Germinal center (tissue), 1 donor: ENCODE results near the gene ARMC7.
"Not testable (repeated sequence)": the region's sequence is repeated elsewhere in the genome, so short reads cannot be mapped to it uniquely, and the experiment has no call there.

Experiments used
- DNase-seq: peaks from one replicate; pipeline ENCODE4 v3.0.0; 2012; ENCODE audit warnings: mixed read lengths, low spot score

Gene ARMC7

GRCh38 chr17:75109407-75110233 lies at the start of gene ARMC7:
TSS of gene ARMC7 (plus strand) at chr17:75109969. CDS start at chr17:75110289, 320 bp downstream.
- peak; percentile 95 for DNase-seq

DNA sequence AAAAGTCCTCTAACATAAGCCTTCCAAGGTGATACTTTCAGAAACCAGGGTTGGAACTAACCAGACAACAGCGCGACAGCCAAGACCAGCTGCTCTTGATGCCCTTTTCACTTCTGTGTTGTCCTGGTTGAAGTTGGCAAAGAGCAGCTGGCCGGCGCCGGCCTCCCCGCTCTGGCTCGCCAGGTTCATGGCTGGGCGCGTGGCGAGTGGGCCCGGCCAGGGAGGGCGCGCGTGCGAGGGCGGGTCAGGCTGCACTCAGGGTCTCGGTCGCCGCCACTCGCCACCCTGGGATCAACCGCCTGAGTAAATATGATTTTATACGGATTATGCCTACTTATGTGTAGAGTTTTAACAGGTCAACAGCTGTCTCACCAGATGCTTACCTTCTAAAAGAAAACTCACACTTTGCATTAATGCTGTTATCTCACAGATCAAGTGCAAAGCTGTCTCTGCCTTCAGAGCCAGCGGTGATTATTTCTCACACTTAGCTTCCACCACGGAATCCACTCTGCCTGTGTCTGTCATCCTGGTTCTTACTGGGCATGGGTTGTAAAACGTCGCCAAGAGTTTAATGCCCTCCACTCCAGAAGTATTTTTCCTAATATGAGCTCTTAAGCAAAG lies 49.2 kb upstream of the ARMC7 start:
- DNase-seq = no peak

- no peak for DNase-seq
Observed at GRCh38 chr17:75061055-75061438, 48.7 kb upstream of the ARMC7 start.

GRCh38 chr17:75061618-75062017 lies 48.2 kb upstream of the ARMC7 start:
- DNase-seq = no peak

GRCh38 chr17:75063201-75063600 lies 46.6 kb upstream of the ARMC7 start:
- DNase-seq = no peak

GRCh38 chr17:75063626-75064025 lies 46.1 kb upstream of the ARMC7 start:
- DNase-seq = no peak

- DNase-seq = no peak
Observed at GRCh38 chr17:75064040-75064439, 45.7 kb upstream of the ARMC7 start.

GRCh38 chr17:75064460-75064859 lies 45.3 kb upstream of the ARMC7 start:
- DNase-seq = no peak

DNA sequence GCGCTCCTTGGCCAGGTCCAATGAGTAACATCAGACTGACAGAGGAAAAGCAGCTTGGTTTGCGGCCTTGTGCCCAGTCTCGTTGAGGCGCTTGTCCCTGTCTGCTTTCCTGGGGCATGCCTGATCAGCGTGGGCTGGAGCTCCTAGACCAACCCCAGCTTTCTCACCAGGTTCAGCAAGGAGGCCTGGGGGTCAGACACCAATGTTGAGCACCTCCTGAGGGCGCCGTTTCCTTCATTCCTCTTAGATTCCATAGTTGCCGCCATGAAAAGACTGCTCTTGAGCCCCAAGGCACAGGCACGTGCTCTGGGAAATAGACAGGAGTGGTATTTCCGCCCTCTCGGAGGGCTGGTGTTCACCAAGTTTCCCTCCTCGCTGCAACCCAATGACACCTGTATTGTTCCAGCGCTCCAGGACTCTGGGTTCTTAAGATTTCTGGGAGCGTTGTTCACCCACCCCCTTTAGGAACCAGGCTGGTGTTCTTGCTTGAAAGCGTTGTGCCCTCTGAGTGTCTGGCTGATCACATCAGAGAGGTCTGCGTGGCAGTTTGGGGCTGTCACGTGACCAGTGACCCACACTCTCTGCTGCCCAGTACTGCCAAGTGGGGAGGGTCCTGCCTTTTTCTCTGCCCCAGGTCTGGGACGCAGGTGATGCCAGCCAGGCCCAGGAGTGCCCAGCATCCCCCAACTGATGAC lies 44.8 kb upstream of the ARMC7 start:
- DNase-seq = no peak

DNA sequence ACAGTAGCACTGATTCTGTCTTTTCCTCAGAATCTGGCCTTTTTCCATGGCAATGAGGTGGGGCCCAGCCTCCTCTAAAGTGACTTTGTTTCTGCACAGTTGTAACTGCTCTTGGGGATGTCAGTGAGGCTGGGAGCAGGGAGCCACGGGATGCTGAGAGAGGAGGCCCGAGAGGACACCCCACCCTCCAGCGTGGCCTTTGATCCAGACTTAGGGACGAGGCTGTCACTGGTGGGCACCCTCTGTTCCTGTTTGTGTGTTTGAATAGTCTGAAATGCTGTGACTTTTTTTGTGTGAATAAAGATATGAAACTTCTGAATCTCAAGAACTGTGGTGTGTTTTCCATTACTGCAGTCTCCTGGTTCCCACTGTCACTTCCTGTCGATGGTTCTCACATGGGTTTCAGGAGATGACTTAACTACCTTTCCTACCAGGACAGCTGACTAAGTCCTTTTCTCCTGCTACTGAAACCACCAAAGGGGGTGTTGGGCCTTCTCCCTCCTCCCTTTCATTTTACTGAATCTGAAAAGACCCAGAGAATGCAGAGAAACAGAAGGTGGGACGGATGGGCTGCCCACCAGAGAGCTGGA lies 44.1 kb upstream of the ARMC7 start:
- DNase-seq = no peak

GRCh38 chr17:75067856-75068255 lies 41.9 kb upstream of the ARMC7 start:
- no peak for DNase-seq

- no peak for DNase-seq
Observed at GRCh38 chr17:75068750-75069149, 41.0 kb upstream of the ARMC7 start.

DNA sequence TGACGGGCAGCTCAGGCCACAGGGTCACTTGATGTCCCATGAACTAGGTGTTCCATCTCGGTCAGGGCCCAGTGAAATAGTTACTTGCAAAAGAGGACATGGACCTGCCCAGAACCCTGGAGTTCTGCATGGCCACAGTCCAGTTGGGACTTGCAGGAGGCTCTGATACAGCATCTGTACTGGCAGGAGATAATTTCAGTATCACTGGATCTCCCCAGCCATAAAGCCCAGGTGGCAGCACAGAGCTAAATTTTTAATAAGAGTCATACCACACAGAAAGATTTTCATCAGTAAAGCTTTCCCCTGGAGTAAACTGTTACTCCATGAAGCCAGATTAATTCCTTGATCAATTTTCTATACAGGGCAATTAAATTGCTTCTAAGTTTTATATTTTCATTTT lies 40.0 kb upstream of the ARMC7 start:
- DNase-seq = no peak

GRCh38 chr17:75071478-75072271 lies 38.1 kb upstream of the ARMC7 start:
- DNase-seq = not testable (repeated sequence)

DNA sequence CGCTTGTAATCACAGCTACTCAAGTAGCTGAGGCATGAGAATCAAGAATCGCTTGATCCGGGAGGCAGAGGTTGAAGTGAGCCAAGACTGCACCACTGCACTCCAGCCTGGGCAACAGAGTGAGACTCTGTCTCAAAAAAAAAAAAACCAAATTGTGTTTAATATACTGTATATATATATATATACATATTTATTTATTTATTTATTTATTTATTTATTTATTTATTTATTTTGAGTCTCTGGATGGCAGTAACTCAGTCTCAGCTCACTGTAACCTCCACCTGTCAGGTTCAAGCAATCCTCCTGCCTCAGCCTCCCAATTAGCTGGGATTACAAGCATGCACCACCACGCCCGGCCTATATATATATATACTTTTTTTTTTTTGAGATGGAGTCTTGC lies 36.9 kb upstream of the ARMC7 start:
- not testable (repeated sequence) for DNase-seq

- no peak for DNase-seq
Observed at GRCh38 chr17:75073618-75074047, 36.1 kb upstream of the ARMC7 start.

GRCh38 chr17:75074532-75074931 lies 35.2 kb upstream of the ARMC7 start:
- no peak for DNase-seq

- no peak for DNase-seq
Observed at GRCh38 chr17:75075597-75076336, 34.0 kb upstream of the ARMC7 start.

DNA sequence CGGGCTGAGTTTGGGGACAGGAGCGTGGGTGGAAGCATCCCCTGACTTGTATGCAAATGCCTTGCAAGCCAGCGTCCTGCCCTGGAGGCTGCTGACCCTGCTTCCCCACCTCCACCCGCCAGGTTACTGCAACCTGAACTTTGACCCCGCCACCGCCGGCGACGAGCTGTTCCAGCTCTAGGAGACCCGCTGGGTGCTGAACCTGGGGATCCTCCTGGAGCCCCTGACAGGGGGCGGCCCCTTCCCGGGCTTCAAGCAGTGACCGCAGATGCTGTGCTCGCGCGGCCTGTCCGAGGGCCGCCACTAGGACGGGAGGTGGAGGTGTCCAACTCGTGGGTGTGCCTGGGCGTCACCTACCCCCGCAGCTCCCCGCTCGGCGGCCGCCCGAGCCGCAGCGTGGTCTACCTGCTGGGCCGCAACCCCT lies 32.7 kb upstream of the ARMC7 start:
- DNase-seq = no peak

GRCh38 chr17:75077496-75078283 lies 32.1 kb upstream of the ARMC7 start:
- DNase-seq = peak; percentile 57
